Mucosa of descending colon (tissue), 3 donors: ENCODE data around the gene COBL. TPM values are rescaled to one million over a fixed set of nuclear protein-coding genes. Genes with fewer than 3 reads are reported as not detected.

Source experiments
- ATAC-seq: fragments of 200-7000 bp; cut with Tn5 transposase; one replicate; pipeline ENCODE4 v1.9.1; 2020; ENCODE audit warnings: mild to moderate bottlenecking, moderate library complexity
- DNase-seq, 3 donors: peaks; one replicate each; pipeline ENCODE4 v3.0.0-alpha.2; 2020
- H3K36me3 ChIP-seq: fragments of 200-600 bp; one replicate; pipeline ENCODE4 v1.8.0; 2021; ENCODE audit warnings: low read depth, mild to moderate bottlenecking
- H3K4me1 ChIP-seq: fragments of 200-600 bp; one replicate; pipeline ENCODE4 v1.8.0; 2021; ENCODE audit warnings: low read depth, mild to moderate bottlenecking
- H3K4me3 ChIP-seq: fragments of 200-600 bp; one replicate; pipeline ENCODE4 v1.8.0; 2021; ENCODE audit warnings: mild to moderate bottlenecking
- H3K9me3 ChIP-seq: fragments of 200-600 bp; one replicate; pipeline ENCODE4 v1.8.0; 2021; ENCODE audit warnings: mild to moderate bottlenecking
- intact Hi-C, 2 donors: fragments of 100-400 bp; cut with DNase I in 1 of 2; cut with micrococcal nuclease in 1 of 2; formaldehyde crosslinking; loops; one replicate each; pipeline versions ENCODE4 v1.11.0 to v1.11.1; 2022; cut with DNase I, micrococcal nuclease
- total RNA-seq, 3 donors: library from RNA; stranded (reverse); fragmentation: NEBNext Ultra II Directional in 2 of 3; extraction: Animal tissue kit (Norgen Biotek cat#: 25700) in 2 of 3; gene quantifications; one replicate each; pipeline versions ENCODE4 v1.2.1 to v1.2.4, GENCODE V29; 2021 to 2023
- TF ChIP-seq, protein P1 (sequence below): fragments of 200-600 bp; IDR thresholded peaks from one replicate; pipeline ENCODE4 v1.8.0; 2022; ENCODE audit warnings: antibody characterized with exemption, mild to moderate bottlenecking
- donor health status: DM: no; HTN: no; CAD: no; lungs with moderate emphysema.
- donor health status: DM: no; HTN: no; CAD: no.
- donor health status: DM: no; HTN: yes; CAD: no.

The COBL gene
- total RNA-seq, 3 donors from 2014 or later = 48.6 to 91.8 (median 56.6) TPM

- Histone ChIP-seq H3K9me3 (no peaks in the 10 kb centered on the region), H3K4me1 (no peaks in the 10 kb centered on the region), H3K36me3 (no peaks in the 10 kb centered on the region), H3K4me3 (no peak overlapping the region)
- no peak for ATAC-seq
- no peak for DNase-seq
- intact Hi-C loops = no loop called here
- TF ChIP-seq, protein P1, sequence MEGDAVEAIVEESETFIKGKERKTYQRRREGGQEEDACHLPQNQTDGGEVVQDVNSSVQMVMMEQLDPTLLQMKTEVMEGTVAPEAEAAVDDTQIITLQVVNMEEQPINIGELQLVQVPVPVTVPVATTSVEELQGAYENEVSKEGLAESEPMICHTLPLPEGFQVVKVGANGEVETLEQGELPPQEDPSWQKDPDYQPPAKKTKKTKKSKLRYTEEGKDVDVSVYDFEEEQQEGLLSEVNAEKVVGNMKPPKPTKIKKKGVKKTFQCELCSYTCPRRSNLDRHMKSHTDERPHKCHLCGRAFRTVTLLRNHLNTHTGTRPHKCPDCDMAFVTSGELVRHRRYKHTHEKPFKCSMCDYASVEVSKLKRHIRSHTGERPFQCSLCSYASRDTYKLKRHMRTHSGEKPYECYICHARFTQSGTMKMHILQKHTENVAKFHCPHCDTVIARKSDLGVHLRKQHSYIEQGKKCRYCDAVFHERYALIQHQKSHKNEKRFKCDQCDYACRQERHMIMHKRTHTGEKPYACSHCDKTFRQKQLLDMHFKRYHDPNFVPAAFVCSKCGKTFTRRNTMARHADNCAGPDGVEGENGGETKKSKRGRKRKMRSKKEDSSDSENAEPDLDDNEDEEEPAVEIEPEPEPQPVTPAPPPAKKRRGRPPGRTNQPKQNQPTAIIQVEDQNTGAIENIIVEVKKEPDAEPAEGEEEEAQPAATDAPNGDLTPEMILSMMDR = no peak
Observed at GRCh38 chr7:51020944-51021343, 295.7 kb downstream of the COBL start.

- TF ChIP-seq, protein P1 = no peak
- no peaks in the 10 kb centered on the region for H3K36me3 ChIP-seq
- DNase-seq (no peak), ATAC-seq (peak; percentile 13)
- intact Hi-C loops = no loop called here
- no peaks in the 10 kb centered on the region for H3K4me1 ChIP-seq
- no peaks in the 10 kb centered on the region for H3K9me3 ChIP-seq
- H3K4me3 ChIP-seq = no peak overlapping the region
Observed at GRCh38 chr7:51019891-51020870, 296.4 kb downstream of the COBL start.

DNA sequence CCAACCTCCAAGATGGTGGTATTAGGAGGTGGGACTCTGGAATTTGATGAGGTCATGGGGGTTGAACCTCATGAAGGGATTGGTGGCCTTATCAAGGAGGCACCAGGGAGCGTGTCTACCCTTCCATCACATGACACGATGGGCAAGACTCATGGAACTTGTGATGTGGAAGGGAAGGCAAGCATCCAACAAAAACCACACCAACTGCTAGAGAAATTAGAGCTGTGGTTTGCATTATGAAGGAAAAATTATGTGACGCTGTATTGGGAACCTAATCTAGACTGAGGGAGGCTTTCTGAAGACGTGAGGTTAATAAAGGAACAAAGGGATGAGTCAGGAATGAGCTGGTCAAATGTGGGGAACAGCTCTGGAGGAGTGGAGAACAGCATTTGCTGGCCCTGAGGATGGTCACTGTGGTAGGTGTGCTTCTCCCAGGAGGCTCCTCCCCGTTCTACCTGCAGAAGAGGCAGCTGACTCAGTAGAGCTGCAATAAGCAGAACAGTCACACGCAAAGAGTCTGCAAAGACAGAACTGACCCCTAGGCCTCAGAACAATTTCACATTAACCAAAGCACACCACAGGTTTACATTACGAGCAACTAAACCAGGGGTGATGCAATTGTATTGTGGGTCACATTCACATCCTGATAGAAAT, 297.3 kb downstream of the COBL start:
- Histone ChIP-seq H3K4me3 (no peak overlapping the region), H3K4me1 (no peaks in the 10 kb centered on the region), H3K9me3 (no peaks in the 10 kb centered on the region), H3K36me3 (no peaks in the 10 kb centered on the region)
- TF ChIP-seq, protein P1 = no peak
- no peak for ATAC-seq
- intact Hi-C loops = no loop called here
- DNase-seq = no peak

GRCh38 chr7:51017576-51018535, 298.8 kb downstream of the COBL start:
- TF ChIP-seq, protein P1 = no peak
- no peaks in the 10 kb centered on the region for H3K4me1 ChIP-seq
- DNase-seq (no peak), ATAC-seq (no peak)
- intact Hi-C loops = no loop called here
- no peak overlapping the region for H3K4me3 ChIP-seq
- no peaks in the 10 kb centered on the region for H3K9me3 ChIP-seq
- H3K36me3 ChIP-seq = no peaks in the 10 kb centered on the region

- Histone ChIP-seq H3K9me3 (no peaks in the 10 kb centered on the region), H3K4me1 (no peaks in the 10 kb centered on the region), H3K36me3 (no peaks in the 10 kb centered on the region), H3K4me3 (no peak overlapping the region)
- DNase-seq (no peak), ATAC-seq (no peak)
- intact Hi-C loops = no loop called here
- TF ChIP-seq, protein P1 = no peak
Observed at GRCh38 chr7:51016546-51016945, 300.1 kb downstream of the COBL start.
